NB4 (cell line): ENCODE results near the gene METTL23.
"Not testable (repeated sequence)": the region's sequence is repeated elsewhere in the genome, so short reads cannot be mapped to it uniquely, and the experiment has no call there.

Source experiments
- DNase-seq: peaks from one replicate; pipeline ENCODE4 v3.0.0; 2010; ENCODE audit warnings: low read depth
- H3K4me3 ChIP-seq: one replicate; pipeline ENCODE4 v1.5.1; 2011; ENCODE audit warnings: mild to moderate bottlenecking, low read depth, low read length, moderate library complexity
- CTCF ChIP-seq: IDR thresholded peaks from one replicate; pipeline ENCODE4 v1.5.1; 2012; ENCODE audit warnings: low read depth, low read length
- MAX ChIP-seq: IDR thresholded peaks from 2 replicates; pipeline ENCODE4 v1.6.1; 2011; ENCODE audit warnings: low read depth, low read length
- MYC ChIP-seq: IDR thresholded peaks from 2 replicates; pipeline ENCODE4 v1.6.1; 2011; ENCODE audit warnings: low read depth, low read length
- POLR2A ChIP-seq: IDR thresholded peaks from 2 replicates; pipeline ENCODE4 v1.6.1; 2011; ENCODE audit warnings: mild to moderate bottlenecking; ENCODE audit not compliant: insufficient read length; ENCODE audit errors: extremely low read depth

METTL23 gene

GRCh38 chr17:76738468-76738850 lies 11.8 kb downstream of the METTL23 start:
- DNase-seq, result peak; percentile 13

GRCh38 chr17:76739568-76740115 lies 13.0 kb downstream of the METTL23 start:
- not testable (repeated sequence) for H3K4me3 ChIP-seq, DNase-seq

More at GRCh38 chr17:76738468-76738850, 11.8 kb downstream of the METTL23 start:
- peak overlapping the region; percentile 91 for H3K4me3 ChIP-seq
- no peak for TF ChIP-seq POLR2A
- TF ChIP-seq MAX, result no peak
- no peak for TF ChIP-seq MYC
- TF ChIP-seq CTCF, result no peak

- TF ChIP-seq CTCF (no peak), MAX (no peak), MYC (no peak), POLR2A (no peak)
- no peak overlapping the region for H3K4me3 ChIP-seq
- DNase-seq, result no peak
Measured at GRCh38 chr17:76740329-76741118, 13.9 kb downstream of the METTL23 start.

- TF ChIP-seq MYC (no peak), CTCF (no peak), MAX (no peak), POLR2A (no peak)
- H3K4me3 ChIP-seq, result no peak overlapping the region
- DNase-seq, result no peak
Measured at GRCh38 chr17:76742958-76743357, 16.3 kb downstream of the METTL23 start.

GRCh38 chr17:76744747-76745146 lies 18.1 kb downstream of the METTL23 start:
- no peak for DNase-seq
- TF ChIP-seq MAX (no peak), POLR2A (no peak)
- H3K4me3 ChIP-seq, result no peak overlapping the region

- not testable (repeated sequence) for DNase-seq, H3K4me3 ChIP-seq
Measured at GRCh38 chr17:76745785-76746184, 19.1 kb downstream of the METTL23 start.

GRCh38 chr17:76747716-76748363 lies 21.2 kb downstream of the METTL23 start:
- no peak for DNase-seq
- no peak overlapping the region for H3K4me3 ChIP-seq
- TF ChIP-seq POLR2A, result no peak
- TF ChIP-seq CTCF, result no peak
- TF ChIP-seq MAX, result no peak
- TF ChIP-seq MYC, result no peak
